SK-N-SH treated with all-trans-retinoic acid at 6 μM for 48 hours (cell line): ENCODE measurements around the gene COBL.

Experiments used
- ATAC-seq: fragments of 200-7000 bp; cut with Tn5 transposase; 3 replicates; pipeline ENCODE4 v1.9.1; 2020; ENCODE audit warnings: mild to moderate bottlenecking, moderate library complexity
- ARNTL ChIP-seq: fragments of 450-650 bp; formaldehyde crosslinking; IDR thresholded peaks from 2 replicates; pipeline ENCODE4 v1.5.0; 2020; ENCODE audit warnings: low read depth, mild to moderate bottlenecking, moderate library complexity, borderline replicate concordance
- BACH2 ChIP-seq: fragments of 250-450 bp; sonication (Bioruptor Pico); IDR thresholded peaks from 2 replicates; pipeline ENCODE4 v1.9.0; 2021; ENCODE audit warnings: mild to moderate bottlenecking, borderline replicate concordance
- CREB5 ChIP-seq: fragments of 250-450 bp; sonication (Bioruptor Pico); IDR thresholded peaks from 2 replicates; pipeline ENCODE4 v1.5.1; 2020; ENCODE audit warnings: low read depth, mild to moderate bottlenecking, moderate library complexity
- CSDC2 ChIP-seq: fragments of 250-450 bp; sonication (Bioruptor Pico); IDR thresholded peaks from 2 replicates; pipeline ENCODE4 v1.5.0; 2020; ENCODE audit warnings: mild to moderate bottlenecking, moderate library complexity
- CSRNP3 ChIP-seq: fragments of 250-450 bp; sonication (Bioruptor Pico); IDR thresholded peaks from 2 replicates; pipeline ENCODE4 v1.5.1; 2021; ENCODE audit warnings: mild to moderate bottlenecking, moderate library complexity
- ESRRG ChIP-seq: fragments of 250-450 bp; sonication (Bioruptor Pico); IDR thresholded peaks from 2 replicates; pipeline ENCODE4 v1.6.1; 2021; ENCODE audit warnings: mild to moderate bottlenecking
- GLIS3 ChIP-seq: fragments of 250-450 bp; sonication (Bioruptor Pico); IDR thresholded peaks from 2 replicates; pipeline ENCODE4 v1.5.0; 2020; ENCODE audit warnings: mild to moderate bottlenecking, moderate library complexity
- ISL1 ChIP-seq: fragments of 250-450 bp; sonication (Bioruptor Pico); IDR thresholded peaks from 2 replicates; pipeline ENCODE4 v2.1.2; 2022; ENCODE audit warnings: mild to moderate bottlenecking, moderate library complexity
- OSR1 ChIP-seq: fragments of 250-450 bp; sonication (Bioruptor Pico); IDR thresholded peaks from 2 replicates; pipeline ENCODE4 v1.8.0; 2022; ENCODE audit warnings: moderate library complexity, mild to moderate bottlenecking, inconsistent platforms
- POU6F1 ChIP-seq: fragments of 250-450 bp; sonication (Bioruptor Pico); IDR thresholded peaks from 2 replicates; pipeline ENCODE4 v1.8.0; 2021; ENCODE audit warnings: low read depth, mild to moderate bottlenecking, moderate library complexity, borderline replicate concordance
- PPARA ChIP-seq: fragments of 250-450 bp; sonication (Bioruptor Pico); IDR thresholded peaks from 2 replicates; pipeline ENCODE4 v1.5.0; 2020; ENCODE audit warnings: mild to moderate bottlenecking, borderline replicate concordance
- RARB ChIP-seq: fragments of 250-450 bp; sonication (Bioruptor Pico); IDR thresholded peaks from 2 replicates; pipeline ENCODE4 v1.8.0; 2021; ENCODE audit warnings: mild to moderate bottlenecking, moderate library complexity
- SNAI2 ChIP-seq: fragments of 250-450 bp; sonication (Bioruptor Pico); IDR thresholded peaks from 2 replicates; pipeline ENCODE4 v1.5.0; 2020; ENCODE audit warnings: mild to moderate bottlenecking, moderate library complexity
- TCF4 ChIP-seq: fragments of 250-450 bp; sonication (Bioruptor Pico); IDR thresholded peaks from 2 replicates; pipeline ENCODE4 v1.8.0; 2021; ENCODE audit warnings: mild to moderate bottlenecking, moderate library complexity, borderline replicate concordance
- TOX ChIP-seq: fragments of 250-450 bp; sonication (Bioruptor Pico); IDR thresholded peaks from 2 replicates; pipeline ENCODE4 v1.8.0; 2021; ENCODE audit warnings: mild to moderate bottlenecking, moderate library complexity, borderline replicate concordance
- ZC3H10 ChIP-seq: fragments of 250-450 bp; sonication (Bioruptor Pico); IDR thresholded peaks from 2 replicates; pipeline ENCODE4 v1.5.1; 2021; ENCODE audit warnings: mild to moderate bottlenecking, moderate library complexity
- ZFP3 ChIP-seq: fragments of 250-450 bp; sonication (Bioruptor Pico); IDR thresholded peaks from 2 replicates; pipeline ENCODE4 v1.5.0; 2020; ENCODE audit warnings: mild to moderate bottlenecking, moderate library complexity
- ZFP30 ChIP-seq: fragments of 450-650 bp; formaldehyde crosslinking; IDR thresholded peaks from 2 replicates; pipeline ENCODE4 v1.5.0; 2022; ENCODE audit warnings: mild to moderate bottlenecking, moderate library complexity
- ZNF70 ChIP-seq: fragments of 450-650 bp; formaldehyde crosslinking; IDR thresholded peaks from 2 replicates; pipeline ENCODE4 v1.5.0; 2020; ENCODE audit warnings: mild to moderate bottlenecking, moderate library complexity
- ZNF8 ChIP-seq: fragments of 450-650 bp; formaldehyde crosslinking; IDR thresholded peaks from 2 replicates; pipeline ENCODE4 v1.5.0; 2020; ENCODE audit warnings: mild to moderate bottlenecking, moderate library complexity
- TF ChIP-seq, protein P1 (sequence below): fragments of 250-450 bp; sonication (Bioruptor Pico); IDR thresholded peaks from 2 replicates; pipeline ENCODE4 v1.8.0; 2020; ENCODE audit warnings: mild to moderate bottlenecking, moderate library complexity, borderline replicate concordance
- TF ChIP-seq, protein P2 (sequence below): fragments of 250-450 bp; sonication (Bioruptor Pico); IDR thresholded peaks from 2 replicates; pipeline ENCODE4 v1.5.0; 2020; ENCODE audit warnings: mild to moderate bottlenecking, moderate library complexity

COBL gene

GRCh38 chr7:51301806-51302205 lies 14.8 kb downstream of the COBL start:
- no peak; the same call in 2 of the 3 replicates for ATAC-seq
- TF ChIP-seq TCF4 (CRISPR knock-in tag) (no peak), ZFP30 (CRISPR knock-in tag) (no peak), PPARA (CRISPR knock-in tag) (no peak), CSRNP3 (no peak), CSDC2 (CRISPR knock-in tag) (no peak), ZNF8 (CRISPR knock-in tag) (no peak), BACH2 (CRISPR knock-in tag) (no peak), RARB (no peak)

DNA sequence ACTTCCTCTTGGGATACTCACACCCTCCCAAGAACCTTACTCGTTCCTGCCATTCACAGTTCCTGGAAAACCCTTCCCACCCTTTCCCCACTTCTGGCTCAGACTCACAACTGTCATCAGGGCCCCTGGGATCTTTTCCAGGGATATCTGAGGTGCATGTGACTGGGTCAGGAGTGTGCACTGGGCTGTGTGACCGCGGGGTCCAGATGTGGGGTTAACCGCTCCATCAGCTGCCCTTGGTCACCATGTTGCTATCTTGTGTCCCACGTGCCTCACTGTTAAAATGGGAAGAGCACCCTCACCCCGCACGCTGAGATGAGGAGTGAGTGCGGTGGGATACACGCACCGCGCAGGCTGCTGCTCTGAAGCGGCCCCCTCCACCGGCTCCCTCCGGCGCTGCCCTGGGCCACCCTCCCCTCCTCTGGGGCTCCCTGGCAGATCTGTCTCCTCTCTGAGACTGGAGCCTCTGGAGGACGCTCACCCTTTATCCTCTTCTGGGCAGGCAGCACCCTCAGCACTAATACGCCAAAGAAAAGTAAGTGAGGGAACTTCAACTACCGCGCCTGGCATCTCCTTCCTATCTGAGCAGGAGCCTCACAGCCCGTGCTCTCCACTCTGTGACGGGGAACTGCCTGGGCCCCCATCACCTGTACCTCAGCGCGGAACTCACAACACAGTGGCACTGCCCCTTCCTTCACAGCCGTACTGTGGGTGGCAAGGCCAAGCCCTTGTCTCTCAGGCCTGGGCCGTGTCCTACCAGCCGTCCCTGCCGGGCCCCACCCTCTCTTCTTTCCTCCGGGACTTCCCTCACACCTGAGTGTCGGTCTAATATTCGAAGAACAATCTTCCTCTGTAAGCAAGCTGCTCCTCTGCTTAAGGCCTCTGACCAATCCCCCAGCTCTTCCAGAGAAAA lies 15.6 kb downstream of the COBL start:
- ATAC-seq = no peak; the same call in 2 of the 3 replicates
- TF ChIP-seq ISL1 (no peak), GLIS3 (no peak), ZNF8 (CRISPR knock-in tag) (no peak), ZFP30 (CRISPR knock-in tag) (no peak), CSRNP3 (no peak), OSR1 (CRISPR knock-in tag) (no peak), ZNF70 (CRISPR knock-in tag) (no peak), ESRRG (no peak), CSDC2 (CRISPR knock-in tag) (no peak), ARNTL (no peak)
- TF ChIP-seq, protein P1, sequence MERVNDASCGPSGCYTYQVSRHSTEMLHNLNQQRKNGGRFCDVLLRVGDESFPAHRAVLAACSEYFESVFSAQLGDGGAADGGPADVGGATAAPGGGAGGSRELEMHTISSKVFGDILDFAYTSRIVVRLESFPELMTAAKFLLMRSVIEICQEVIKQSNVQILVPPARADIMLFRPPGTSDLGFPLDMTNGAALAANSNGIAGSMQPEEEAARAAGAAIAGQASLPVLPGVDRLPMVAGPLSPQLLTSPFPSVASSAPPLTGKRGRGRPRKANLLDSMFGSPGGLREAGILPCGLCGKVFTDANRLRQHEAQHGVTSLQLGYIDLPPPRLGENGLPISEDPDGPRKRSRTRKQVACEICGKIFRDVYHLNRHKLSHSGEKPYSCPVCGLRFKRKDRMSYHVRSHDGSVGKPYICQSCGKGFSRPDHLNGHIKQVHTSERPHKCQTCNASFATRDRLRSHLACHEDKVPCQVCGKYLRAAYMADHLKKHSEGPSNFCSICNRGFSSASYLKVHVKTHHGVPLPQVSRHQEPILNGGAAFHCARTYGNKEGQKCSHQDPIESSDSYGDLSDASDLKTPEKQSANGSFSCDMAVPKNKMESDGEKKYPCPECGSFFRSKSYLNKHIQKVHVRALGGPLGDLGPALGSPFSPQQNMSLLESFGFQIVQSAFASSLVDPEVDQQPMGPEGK (CRISPR knock-in tag) = no peak
- TF ChIP-seq, protein P2, sequence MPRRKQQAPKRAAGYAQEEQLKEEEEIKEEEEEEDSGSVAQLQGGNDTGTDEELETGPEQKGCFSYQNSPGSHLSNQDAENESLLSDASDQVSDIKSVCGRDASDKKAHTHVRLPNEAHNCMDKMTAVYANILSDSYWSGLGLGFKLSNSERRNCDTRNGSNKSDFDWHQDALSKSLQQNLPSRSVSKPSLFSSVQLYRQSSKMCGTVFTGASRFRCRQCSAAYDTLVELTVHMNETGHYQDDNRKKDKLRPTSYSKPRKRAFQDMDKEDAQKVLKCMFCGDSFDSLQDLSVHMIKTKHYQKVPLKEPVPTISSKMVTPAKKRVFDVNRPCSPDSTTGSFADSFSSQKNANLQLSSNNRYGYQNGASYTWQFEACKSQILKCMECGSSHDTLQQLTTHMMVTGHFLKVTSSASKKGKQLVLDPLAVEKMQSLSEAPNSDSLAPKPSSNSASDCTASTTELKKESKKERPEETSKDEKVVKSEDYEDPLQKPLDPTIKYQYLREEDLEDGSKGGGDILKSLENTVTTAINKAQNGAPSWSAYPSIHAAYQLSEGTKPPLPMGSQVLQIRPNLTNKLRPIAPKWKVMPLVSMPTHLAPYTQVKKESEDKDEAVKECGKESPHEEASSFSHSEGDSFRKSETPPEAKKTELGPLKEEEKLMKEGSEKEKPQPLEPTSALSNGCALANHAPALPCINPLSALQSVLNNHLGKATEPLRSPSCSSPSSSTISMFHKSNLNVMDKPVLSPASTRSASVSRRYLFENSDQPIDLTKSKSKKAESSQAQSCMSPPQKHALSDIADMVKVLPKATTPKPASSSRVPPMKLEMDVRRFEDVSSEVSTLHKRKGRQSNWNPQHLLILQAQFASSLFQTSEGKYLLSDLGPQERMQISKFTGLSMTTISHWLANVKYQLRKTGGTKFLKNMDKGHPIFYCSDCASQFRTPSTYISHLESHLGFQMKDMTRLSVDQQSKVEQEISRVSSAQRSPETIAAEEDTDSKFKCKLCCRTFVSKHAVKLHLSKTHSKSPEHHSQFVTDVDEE (CRISPR knock-in tag) = no peak

- TF ChIP-seq SNAI2 (CRISPR knock-in tag) (no peak), ZFP3 (CRISPR knock-in tag) (no peak), ARNTL (no peak), CREB5 (CRISPR knock-in tag) (no peak), TOX (no peak), POU6F1 (CRISPR knock-in tag) (no peak), ZC3H10 (CRISPR knock-in tag) (no peak), ZNF8 (CRISPR knock-in tag) (no peak), BACH2 (CRISPR knock-in tag) (no peak), CSRNP3 (no peak), ISL1 (no peak), GLIS3 (no peak)
- TF ChIP-seq, all 23 proteins: peak for 0
- ATAC-seq = no peak
Observed at GRCh38 chr7:51299391-51300133, 17.0 kb downstream of the COBL start.
